Thyroid gland (tissue), 4 donors: Measurements from ENCODE around the gene PRAME. TPM values are rescaled to one million over a fixed set of nuclear protein-coding genes. Genes with fewer than 3 reads are reported as not detected.

Experiments used
- DNase-seq, 2 donors: peaks; one replicate each; pipeline ENCODE4 v3.0.0-alpha.2; 2019
- H3K27ac ChIP-seq, 3 donors: fragments of 200-600 bp; sonication (generic); 1 replicate in 2 of 3; 2 replicates in 1 of 3; pipeline ENCODE4 v1.5.1; 2016 to 2019; ENCODE audit warnings: mild to moderate bottlenecking in 1 of 3, moderate library complexity in 1 of 3
- H3K27me3 ChIP-seq: fragments of 200-600 bp; sonication (generic); one replicate; pipeline ENCODE4 v1.5.1; 2019
- H3K36me3 ChIP-seq, 2 donors: fragments of 200-600 bp; sonication (generic); one replicate each; pipeline ENCODE4 v1.5.1; 2016 to 2019
- H3K4me1 ChIP-seq, 2 donors: fragments of 200-600 bp; sonication (generic); one replicate each; pipeline ENCODE4 v1.5.1; 2017 to 2019
- H3K4me3 ChIP-seq, 3 donors: fragments of 200-600 bp; sonication (generic); replicated peaks in 1 of 3; 1 replicate in 2 of 3; 2 replicates in 1 of 3; pipeline ENCODE4 v1.5.1; 2016; ENCODE audit warnings: mild to moderate bottlenecking in 1 of 3
- H3K9me3 ChIP-seq: fragments of 200-600 bp; sonication (generic); one replicate; pipeline ENCODE4 v1.5.1; 2017
- POLR2A ChIP-seq, 2 donors: fragments of 450-650 bp; IDR thresholded peaks; one replicate each; pipeline ENCODE4 v1.6.1; 2017; ENCODE audit warnings: antibody characterized with exemption in 2 of 2, mild to moderate bottlenecking in 2 of 2, moderate library complexity in 1 of 2
- WGBS, 2 donors: methylation state at CpG; one replicate each; pipeline ENCODE4 v1.1.5; 2017; 5-methylcytosine and 5-hydroxymethylcytosine counted together
- intact Hi-C: fragments of 100-400 bp; cut with DNase I; formaldehyde crosslinking; loops from one replicate; pipeline ENCODE4 v1.15.1; 2023
- total RNA-seq, 4 donors: library from RNA; depleted of rRNA; stranded (reverse); fragments of >200 nt; gene quantifications; one replicate each; pipeline ENCODE4 v1.2.3, GENCODE V29; 2016
- TF ChIP-seq, protein P1 (sequence below), 6 experiments: fragments of 200-600 bp in 3 of 6; fragments of 450-650 bp in 3 of 6; sonication (generic) in 3 of 6; IDR thresholded peaks; one replicate each; pipeline ENCODE4 v1.5.1; 2016 to 2019; ENCODE audit warnings: antibody characterized with exemption in 6 of 6, mild to moderate bottlenecking in 2 of 6, inconsistent platforms in 1 of 6, moderate library complexity in 1 of 6

Gene PRAME
- total RNA-seq, 4 donors from 2014 or later: 0.45 to 0.67 TPM; not detected in 2

DNA sequence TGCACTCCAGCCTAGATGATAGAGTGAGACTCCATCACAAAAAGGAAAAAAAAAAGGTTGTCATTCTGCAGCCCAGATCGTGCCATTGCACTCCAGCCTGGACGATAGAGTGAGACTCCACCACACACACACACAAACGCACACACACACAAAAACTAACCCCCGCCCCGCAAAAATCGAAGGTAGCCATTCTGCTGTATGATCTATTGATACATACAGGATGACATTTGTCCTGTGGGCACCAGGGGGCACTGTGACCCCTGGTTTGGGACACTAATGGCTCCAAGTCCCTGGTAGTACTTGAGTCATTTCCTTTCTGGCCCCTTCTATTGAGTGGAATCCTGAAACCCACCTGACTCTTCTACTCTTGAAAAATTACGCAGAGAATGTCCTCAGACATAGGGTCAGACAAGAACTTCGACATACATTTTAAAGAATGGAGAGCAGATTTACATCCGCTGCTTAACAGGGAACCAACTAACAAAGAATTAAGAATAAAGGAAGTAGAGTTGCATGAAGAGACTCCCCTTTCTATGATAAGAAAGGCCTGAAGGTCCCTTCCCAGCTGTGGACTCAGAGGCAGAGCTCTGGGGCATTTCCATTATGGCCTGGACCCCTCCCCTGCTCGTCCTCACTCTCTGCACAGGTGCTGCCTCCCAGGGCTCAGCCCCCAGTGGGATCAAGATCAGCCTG lies 35.0 kb upstream of the PRAME start:
- Histone ChIP-seq H3K4me1 (no peaks in the 10 kb centered on the region), H3K27ac (no peak overlapping the region), H3K36me3 (no peaks in the 10 kb centered on the region), H3K27me3 (no peaks in the 10 kb centered on the region), H3K4me3 (no peak overlapping the region), H3K9me3 (no peaks in the 10 kb centered on the region)
- TF ChIP-seq, protein P1, sequence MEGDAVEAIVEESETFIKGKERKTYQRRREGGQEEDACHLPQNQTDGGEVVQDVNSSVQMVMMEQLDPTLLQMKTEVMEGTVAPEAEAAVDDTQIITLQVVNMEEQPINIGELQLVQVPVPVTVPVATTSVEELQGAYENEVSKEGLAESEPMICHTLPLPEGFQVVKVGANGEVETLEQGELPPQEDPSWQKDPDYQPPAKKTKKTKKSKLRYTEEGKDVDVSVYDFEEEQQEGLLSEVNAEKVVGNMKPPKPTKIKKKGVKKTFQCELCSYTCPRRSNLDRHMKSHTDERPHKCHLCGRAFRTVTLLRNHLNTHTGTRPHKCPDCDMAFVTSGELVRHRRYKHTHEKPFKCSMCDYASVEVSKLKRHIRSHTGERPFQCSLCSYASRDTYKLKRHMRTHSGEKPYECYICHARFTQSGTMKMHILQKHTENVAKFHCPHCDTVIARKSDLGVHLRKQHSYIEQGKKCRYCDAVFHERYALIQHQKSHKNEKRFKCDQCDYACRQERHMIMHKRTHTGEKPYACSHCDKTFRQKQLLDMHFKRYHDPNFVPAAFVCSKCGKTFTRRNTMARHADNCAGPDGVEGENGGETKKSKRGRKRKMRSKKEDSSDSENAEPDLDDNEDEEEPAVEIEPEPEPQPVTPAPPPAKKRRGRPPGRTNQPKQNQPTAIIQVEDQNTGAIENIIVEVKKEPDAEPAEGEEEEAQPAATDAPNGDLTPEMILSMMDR (IDR thresholded peaks at IDR 0.05): peak in 5 of 6 experiments; percentile 33 to 77 (median 60)
- no peak for TF ChIP-seq POLR2A (IDR thresholded peaks at IDR 0.05)
- WGBS, 2 donors: 42 to 44% methylated on average over 9 to 10 of the region's 10 CpGs
- intact Hi-C loops: no loop called here
- DNase-seq: peak; percentile 49 to 60

DNA sequence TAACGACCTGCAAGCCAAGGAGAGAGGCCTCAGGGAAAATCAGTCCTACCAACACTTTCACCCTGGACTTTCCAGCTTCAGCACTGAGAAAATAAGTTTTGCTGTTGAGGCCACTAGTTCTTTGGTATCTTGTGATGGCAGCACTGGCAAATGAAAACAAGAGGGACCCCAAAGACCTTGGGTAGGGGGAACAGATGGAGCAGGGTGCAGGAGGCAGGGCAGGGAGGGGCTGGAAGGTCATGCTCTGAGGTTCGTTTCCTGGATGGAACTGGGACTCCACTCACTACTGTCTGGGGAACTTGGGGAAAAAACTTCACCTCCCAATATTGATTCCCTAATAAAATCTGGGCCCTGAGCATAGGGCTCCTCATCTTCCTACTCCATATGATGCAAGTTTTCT lies 34.2 kb upstream of the PRAME start:
- Histone ChIP-seq H3K27me3 (no peaks in the 10 kb centered on the region), H3K9me3 (no peaks in the 10 kb centered on the region), H3K4me3 (no peak overlapping the region), H3K27ac (no peak overlapping the region), H3K4me1 (no peaks in the 10 kb centered on the region), H3K36me3 (no peaks in the 10 kb centered on the region)
- no peak for DNase-seq
- intact Hi-C loops: no loop called here
- TF ChIP-seq, protein P1 (IDR thresholded peaks at IDR 0.05): no peak
- TF ChIP-seq POLR2A (IDR thresholded peaks at IDR 0.05): no peak
- WGBS, 2 donors: 65 to 74% methylated on average over 2 of the region's 2 CpGs

DNA sequence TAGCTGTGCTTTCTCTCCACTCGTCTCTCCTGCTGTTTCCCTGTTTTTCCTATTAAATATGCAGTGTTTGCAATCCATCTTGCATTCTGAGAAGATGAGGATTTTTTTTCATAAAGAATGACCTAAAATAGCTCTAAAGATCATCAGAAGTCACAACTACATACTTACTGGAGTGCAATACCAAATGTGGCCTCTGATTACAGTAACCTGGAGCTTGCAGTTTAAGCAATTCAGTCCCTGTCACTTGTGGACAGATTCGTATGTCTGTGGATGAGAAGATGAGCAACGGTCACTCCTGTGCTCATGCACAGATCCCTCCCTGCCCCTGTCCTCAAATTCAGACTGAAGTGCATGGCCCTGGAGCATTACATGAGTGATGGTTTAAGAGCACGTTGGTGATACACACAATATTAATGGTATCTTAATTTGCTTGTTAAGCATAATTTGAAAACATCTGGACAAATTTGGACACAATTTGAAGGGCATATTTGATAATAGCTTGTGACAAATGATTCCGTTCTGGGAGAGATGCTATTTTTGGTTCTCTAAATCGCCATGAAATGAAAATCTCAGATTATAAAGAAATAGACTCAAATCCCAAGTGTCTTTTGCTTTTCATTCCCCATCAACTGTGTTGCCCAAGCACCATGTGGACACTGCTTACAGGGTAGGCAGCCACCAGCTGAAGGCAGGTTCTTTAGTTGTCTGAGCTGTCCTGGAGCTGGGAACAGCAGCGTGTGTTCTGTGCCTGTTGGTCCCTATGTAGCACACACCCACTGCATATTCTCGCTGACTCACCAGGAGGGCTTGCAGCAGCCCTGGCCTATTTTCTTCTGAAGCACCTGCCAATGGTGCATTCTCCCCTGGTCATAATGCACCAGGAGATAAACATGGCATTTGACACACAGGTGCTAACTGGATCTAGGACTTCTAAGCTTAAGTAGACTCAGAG lies 32.6 kb upstream of the PRAME start:
- WGBS, 2 donors: 73 to 77% methylated on average over 7 to 8 of the region's 8 CpGs
- no peaks in the 10 kb centered on the region for H3K9me3 ChIP-seq
- H3K27me3 ChIP-seq: no peaks in the 10 kb centered on the region
- no peak for DNase-seq
- H3K4me3 ChIP-seq: no peak overlapping the region
- intact Hi-C loops: no loop called here
- H3K27ac ChIP-seq: no peak overlapping the region
- TF ChIP-seq, protein P1 (IDR thresholded peaks at IDR 0.05): no peak
- TF ChIP-seq POLR2A (IDR thresholded peaks at IDR 0.05): no peak
- H3K4me1 ChIP-seq: no peaks in the 10 kb centered on the region
- no peaks in the 10 kb centered on the region for H3K36me3 ChIP-seq

DNA sequence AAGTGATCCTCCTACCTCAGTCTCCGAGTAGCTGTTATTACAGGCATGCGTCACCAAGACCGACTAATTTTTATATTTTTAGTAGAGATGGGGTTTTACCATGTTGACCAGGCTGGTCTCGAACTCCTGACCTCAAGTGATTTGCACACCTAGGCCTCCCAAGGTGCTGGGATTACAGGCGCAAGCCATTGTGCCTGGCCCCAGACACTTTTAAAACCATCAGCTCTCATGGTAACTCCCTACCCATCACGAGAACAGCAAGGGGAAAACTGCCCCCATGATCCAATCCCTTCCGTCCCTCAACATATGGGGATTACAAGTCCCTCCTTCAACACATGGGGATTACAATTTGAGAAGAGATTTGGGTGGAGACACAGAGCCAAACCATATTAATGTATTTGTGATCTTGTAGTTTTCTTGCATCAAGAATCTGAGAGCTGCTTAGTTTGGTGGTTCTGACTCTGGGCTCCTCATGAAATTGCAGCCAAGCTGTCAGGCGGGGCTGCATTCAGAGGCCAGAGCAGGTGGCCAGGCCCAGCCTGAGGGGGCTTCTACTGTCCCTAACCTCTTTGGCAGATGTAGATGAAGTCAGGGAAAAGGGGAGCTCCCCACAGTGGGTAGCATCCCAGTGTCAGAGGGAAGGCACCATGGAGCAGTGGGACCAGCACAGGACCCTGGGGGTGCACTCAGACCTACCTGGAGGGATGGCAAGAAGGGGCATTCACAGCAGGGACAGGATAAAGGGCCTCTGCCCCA lies 31.2 kb upstream of the PRAME start:
- WGBS, 2 donors: 91 to 94% methylated on average over 8 of the region's 8 CpGs
- Histone ChIP-seq H3K9me3 (no peaks in the 10 kb centered on the region), H3K36me3 (no peaks in the 10 kb centered on the region), H3K27me3 (no peaks in the 10 kb centered on the region), H3K4me1 (no peaks in the 10 kb centered on the region), H3K27ac (no peak overlapping the region), H3K4me3 (no peak overlapping the region)
- intact Hi-C loops: no loop called here
- no peak for DNase-seq
- TF ChIP-seq POLR2A (IDR thresholded peaks at IDR 0.05): no peak
- TF ChIP-seq, protein P1 (IDR thresholded peaks at IDR 0.05): no peak
